Stimulated activated CD8-positive, alpha-beta memory T cell treated with anti-CD3 and anti-CD28 coated beads, Interleukin-15, amount 100 ng/mL, for 24 hours (primary cell): ENCODE data around the gene CLBA1.
"Not testable (repeated sequence)": the region's sequence is repeated elsewhere in the genome, so short reads cannot be mapped to it uniquely, and the experiment has no call there.

Experiments
- DNase-seq: peaks from one replicate; pipeline ENCODE4 v3.0.0-alpha.2; 2020; ENCODE audit warnings: low read depth

The CLBA1 gene

DNA sequence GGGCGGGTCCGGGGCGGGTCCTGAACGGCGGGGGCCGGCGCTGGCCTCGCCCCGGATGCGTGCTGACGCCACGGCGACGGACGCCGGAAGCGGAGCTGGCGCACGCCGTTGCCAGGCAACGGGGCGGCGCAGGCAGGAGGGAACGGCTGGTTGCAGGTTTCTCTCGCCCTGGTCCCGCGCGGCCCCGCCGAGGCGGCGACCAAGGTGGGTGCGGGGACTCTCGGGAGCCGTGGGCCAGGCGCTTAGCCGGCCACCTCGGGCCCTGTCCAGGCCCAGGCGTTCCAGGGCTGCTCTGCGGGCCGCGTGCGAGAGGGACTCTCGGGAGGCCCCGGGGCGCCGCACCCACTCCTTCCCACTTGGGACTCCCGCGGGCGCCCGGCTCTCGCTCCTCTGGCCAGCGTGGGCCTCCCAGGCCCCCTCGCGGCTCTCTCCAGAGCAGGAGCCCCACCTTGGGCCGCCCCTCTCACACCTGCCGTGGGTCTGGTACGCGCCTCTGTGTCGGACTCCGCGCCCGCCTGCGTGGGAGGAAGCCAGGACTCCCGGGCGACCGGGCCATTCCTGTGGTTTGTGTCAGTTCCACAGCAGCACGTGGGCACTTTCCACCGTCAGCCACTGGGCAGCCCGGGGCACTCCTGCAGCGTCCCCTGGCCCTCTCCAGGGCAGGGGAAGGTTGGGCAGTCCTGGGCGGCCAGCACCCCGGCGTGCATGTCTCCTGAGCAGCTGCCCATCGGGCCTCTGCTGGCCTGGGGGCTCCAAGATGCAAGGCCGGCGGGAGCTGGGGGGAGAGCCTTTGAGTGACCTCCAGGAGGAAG, at the start of gene CLBA1:
Gene CLBA1, plus strand, starts transcription at position 114 of the 812 bp plus-strand sequence. Its CDS starts 644 bp downstream, at position 758.
- DNase-seq = peak; percentile 82

GRCh38 chr14:104935955-104936354, 49.6 kb upstream of the CLBA1 start:
- DNase-seq = no peak

- DNase-seq = no peak
Measured at GRCh38 chr14:104936361-104937155, 49.0 kb upstream of the CLBA1 start.

GRCh38 chr14:104937161-104937560, 48.4 kb upstream of the CLBA1 start:
- DNase-seq = no peak

DNA sequence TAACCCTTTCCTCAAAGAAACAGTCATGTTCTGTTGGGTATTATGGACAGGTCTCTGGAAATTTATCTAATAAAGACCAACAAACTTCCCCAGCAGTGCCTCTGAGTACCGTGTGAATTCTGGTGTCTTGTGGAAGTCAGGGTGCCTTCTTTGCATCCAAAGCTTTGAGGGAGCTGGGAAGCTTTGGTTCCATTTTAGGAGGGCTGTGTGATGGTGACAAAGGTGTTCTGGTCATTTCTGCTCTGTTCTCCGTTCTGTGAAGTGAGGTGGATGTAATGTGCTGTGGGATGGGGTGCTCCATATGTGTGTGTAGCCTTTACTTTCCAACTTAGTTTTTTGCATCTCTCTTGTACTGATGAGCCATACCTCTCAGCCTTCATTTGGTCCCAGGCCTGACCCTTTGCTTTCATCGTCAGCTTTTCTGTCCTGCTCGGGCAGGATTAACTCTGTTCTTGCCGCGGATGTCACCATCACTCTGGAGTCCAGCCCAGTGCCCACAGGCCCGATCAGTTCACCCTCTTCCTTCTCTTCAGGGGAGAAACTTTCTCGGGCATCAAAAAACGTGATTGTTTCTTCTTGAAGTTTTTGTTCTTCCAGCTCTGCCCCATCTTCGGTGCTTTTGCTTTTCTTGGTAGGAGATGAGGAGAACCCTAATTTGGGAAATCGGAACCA, 47.8 kb upstream of the CLBA1 start:
- no peak for DNase-seq

DNA sequence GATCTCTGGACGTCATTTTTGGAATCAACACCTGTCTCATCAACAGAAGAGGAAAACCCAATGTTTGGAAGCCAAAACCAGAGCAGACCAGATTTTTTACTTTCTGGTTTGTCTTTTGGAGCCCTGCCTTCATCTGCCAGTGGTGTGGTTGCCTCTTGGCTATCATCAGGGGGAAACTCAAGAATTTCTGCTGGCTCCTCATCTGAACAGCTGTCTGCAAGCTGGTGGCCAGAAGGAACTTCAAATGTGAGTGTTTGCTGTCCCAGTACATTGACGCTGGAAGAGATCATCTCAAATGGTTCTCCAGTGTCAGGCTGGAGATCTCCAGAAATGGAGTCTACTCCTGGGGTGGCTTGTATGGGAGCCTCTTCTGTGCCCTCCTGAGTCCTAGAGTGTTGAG, 47.2 kb upstream of the CLBA1 start:
- DNase-seq = no peak

DNA sequence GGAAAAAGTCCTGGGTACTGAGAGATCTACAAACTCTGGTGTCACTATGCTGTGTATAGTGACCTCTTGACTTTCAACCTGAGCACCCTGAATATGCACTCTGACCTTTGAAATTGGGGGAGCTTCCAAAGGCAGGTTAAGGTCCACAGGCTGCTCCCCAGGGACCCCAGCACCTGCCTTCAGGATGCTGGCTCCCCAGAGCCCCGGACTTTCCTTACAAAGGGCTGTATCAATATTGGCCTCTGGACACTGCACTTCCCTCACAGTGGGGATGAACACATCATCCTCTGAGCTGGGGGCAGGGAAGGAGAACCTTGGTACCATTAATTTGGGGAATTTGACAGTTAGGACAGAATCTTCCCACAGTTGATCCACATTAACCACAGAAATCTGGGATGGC, 46.6 kb upstream of the CLBA1 start:
- DNase-seq = no peak

DNA sequence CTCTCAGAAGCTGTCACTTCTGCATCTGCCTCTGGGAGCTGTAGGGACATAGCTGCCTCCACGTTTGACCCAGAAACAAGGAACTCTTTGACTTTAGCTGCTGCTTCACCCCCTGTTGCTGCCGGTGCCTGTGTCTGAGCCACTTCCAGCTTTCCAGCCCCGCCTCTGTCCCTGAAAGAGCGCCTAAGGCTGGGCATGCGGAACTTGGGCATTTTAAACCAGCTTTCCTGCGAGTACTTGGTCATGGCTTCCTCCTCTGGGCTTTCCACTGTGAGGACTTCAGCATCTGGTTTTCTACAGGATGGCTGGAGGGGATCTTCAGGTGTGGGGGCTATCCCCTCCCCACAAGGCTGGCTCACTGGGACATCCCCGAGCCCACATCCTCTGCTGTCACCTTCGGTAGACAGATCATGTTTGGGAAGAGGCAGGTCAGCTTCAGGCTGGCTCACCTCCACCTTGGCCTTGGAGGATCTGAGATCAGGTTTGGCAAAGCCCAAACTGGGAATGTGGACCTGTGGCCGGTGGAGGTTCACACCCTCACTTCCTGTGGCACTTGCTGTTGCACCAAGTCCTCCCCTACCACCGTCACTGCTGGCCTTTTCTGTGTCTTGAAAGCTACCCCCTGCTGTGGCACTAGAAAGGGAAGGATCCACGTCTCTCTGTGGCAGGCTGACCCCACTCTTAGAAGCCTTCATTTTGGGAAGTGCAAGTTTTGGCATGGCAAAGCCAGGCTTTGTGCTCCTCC, 45.8 kb upstream of the CLBA1 start:
- DNase-seq = no peak

- no peak for DNase-seq
Measured at GRCh38 chr14:104940526-104941150, 45.0 kb upstream of the CLBA1 start.

DNA sequence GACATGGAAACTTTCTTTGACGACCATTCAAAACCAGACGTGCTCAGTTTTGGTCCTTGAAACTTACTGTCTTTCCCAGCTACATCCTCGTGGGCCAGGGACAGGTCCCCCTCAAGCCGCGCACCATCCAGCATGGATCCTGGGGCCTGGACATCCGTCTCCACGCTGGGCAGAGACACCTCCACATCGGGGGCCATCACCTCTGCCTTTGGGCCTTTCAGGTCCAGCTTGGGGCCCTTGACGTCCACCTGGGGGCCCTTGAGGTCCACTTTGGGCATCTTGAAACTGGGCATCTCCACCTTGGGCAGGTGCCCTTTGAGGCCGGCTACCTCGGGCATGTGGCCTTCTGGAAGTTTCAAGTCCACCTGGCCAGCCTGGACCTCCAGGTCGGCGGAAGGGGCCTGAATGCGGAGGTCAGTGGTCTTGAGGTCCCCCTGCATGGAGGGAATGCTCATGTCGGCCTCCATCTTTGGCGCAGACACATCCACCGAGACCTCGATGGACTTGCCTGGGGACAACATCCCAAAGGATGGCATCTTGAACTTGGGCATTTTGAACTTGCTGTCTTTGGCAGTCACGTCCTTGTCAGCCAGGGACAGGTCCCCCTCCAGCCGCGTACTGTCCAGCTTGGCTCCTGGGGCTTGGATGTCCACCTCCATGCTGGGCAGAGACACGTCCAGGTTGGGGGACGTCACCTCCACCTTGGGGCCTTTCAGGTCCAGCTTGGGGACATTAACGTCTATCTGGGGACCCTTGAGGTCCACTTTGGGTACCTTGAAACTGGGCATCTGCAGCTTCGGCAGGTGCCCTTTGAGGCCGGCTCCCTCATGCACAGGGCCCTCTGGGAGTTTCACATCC, 43.9 kb upstream of the CLBA1 start:
- DNase-seq = no peak

- no peak for DNase-seq
Measured at GRCh38 chr14:104942586-104942985, 43.0 kb upstream of the CLBA1 start.

DNA sequence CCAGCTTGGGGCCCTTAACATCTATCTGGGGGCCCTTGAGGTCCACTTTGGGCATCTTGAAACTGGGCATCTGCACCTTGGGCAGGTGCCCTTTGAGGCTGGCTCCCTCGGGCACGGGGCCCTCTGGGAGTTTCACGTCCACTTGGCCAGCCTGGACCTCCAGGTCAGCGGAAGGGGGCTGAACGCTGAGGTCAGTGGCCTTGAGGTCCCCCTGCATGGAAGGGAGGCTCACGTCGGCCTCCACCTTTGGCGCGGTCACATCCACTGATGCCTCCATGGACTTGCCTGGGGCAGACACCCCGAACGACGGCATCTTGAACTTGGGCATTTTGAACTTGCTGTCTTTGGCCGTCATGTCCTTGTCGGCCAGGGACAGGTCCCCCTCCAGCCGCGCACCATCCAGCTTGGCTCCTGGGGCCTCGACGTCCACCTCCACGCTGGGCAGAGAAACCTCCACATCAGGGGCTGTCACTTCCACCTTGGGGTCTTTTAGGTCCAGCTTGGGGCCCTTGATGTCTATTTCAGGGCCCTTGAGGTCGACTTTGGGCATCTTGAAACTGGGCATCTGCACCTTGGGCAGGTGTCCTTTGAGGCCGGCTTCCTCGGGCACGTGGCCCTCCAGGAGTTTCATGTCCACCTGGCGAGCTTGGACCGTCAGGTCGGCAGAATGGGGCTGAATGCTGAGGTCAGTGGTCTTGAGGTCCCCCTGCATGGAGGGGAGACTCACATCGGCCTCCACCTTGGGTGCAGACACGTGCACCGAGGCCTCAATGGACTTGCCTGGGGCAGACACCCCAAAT, 42.2 kb upstream of the CLBA1 start:
- DNase-seq = not testable (repeated sequence)

GRCh38 chr14:104944016-104944308, 41.6 kb upstream of the CLBA1 start:
- DNase-seq = not testable (repeated sequence)

DNA sequence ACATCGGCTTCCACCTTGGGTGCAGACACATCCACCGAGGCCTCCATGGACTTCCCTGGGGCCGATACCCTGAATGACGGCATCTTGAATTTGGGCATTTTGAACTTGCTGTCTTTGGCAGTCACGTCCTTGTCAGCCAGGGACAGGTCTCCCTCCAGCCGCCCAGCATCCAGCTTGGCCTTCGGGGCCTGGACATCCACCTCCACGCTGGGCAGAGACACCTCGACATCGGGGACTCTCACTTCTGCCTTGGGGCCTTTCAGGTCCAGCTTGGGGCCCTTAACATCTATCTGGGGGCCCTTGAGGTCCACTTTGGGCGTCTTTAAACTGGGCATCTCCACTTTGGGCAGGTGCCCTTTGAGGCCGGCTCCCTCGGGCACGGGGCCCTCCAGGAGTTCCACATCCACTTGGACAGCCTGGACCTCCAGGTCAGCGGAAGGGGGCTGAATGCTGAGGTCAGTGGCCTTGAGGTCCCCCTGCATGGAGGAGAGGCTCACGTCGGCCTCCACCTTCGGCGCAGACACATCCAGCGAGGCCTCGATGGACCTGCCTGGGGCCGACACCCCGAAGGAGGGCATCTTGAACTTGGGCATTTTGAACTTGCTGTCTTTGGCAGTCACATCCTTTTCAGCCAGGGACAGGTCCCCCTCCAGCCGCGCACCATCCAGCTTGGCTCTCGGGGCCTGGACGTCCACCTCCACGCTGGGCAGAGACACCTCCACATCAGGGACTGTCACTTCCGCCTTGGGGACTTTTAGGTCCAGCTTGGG, 41.0 kb upstream of the CLBA1 start:
- DNase-seq = not testable (repeated sequence)

- DNase-seq = not testable (repeated sequence)
Measured at GRCh38 chr14:104945266-104945665, 40.3 kb upstream of the CLBA1 start.

- DNase-seq = not testable (repeated sequence)
Measured at GRCh38 chr14:104945986-104946965, 39.3 kb upstream of the CLBA1 start.

- not testable (repeated sequence) for DNase-seq
Measured at GRCh38 chr14:104947201-104947600, 38.4 kb upstream of the CLBA1 start.
